Left ventricle myocardium superior (tissue), 1 donor: ENCODE results near the gene SLC44A3. TPM values are rescaled to one million over a fixed set of nuclear protein-coding genes. Genes with fewer than 3 reads are reported as not detected.

ENCODE experiments used
- ATAC-seq: fragments of 200-7000 bp; cut with Tn5 transposase; one replicate; pipeline ENCODE4 v1.9.1; 2020; ENCODE audit warnings: mild to moderate bottlenecking, moderate library complexity
- DNase-seq: peaks from one replicate; pipeline ENCODE4 v3.0.0-alpha.2; 2020
- intact Hi-C: fragments of 100-400 bp; cut with micrococcal nuclease; formaldehyde crosslinking; loops from one replicate; pipeline ENCODE4 v1.11.0; 2022
- total RNA-seq: library from RNA; stranded (reverse); fragmentation: NEBNext Ultra II Directional; extraction: Animal tissue kit (Norgen Biotek cat#: 25700); gene quantifications from one replicate; pipeline ENCODE4 v1.2.1, GENCODE V29; 2021
- donor health status: DM: no; HTN: yes; CAD: no; lungs with severe emphysema.

The SLC44A3 gene
- total RNA-seq, 1 donor from 2014 or later, result 3.0 TPM

- ATAC-seq (no peak), DNase-seq (no peak)
- intact Hi-C loops, result loop anchor here (10.0 kb wide), 1 partner anchor 132 kb away; no protein-coding TSS in a partner anchor
These were observed 22.9 kb upstream of the SLC44A3 start for GRCh38 chr1:94797291-94797690.

GRCh38 chr1:94798054-94798453, 22.1 kb upstream of the SLC44A3 start:
- ATAC-seq, result no peak
- intact Hi-C loops, result loop anchor here (10.0 kb wide), 1 partner anchor 133 kb away; no protein-coding TSS in a partner anchor
- DNase-seq, result no peak

GRCh38 chr1:94798462-94798861, 21.7 kb upstream of the SLC44A3 start:
- DNase-seq (no peak), ATAC-seq (no peak)
- intact Hi-C loops, result loop anchor here (10.0 kb wide), 1 partner anchor 134 kb away; no protein-coding TSS in a partner anchor

GRCh38 chr1:94799206-94799605, 21.0 kb upstream of the SLC44A3 start:
- DNase-seq, result no peak
- intact Hi-C loops, result loop anchor here (10.0 kb wide), 1 partner anchor 134 kb away; no protein-coding TSS in a partner anchor
- ATAC-seq, result no peak

- DNase-seq, result peak; percentile 48
- intact Hi-C loops, result no loop called here
- ATAC-seq, result peak; percentile 80
These were observed 18.1 kb upstream of the SLC44A3 start for GRCh38 chr1:94801919-94802546.

GRCh38 chr1:94803106-94803505, 17.1 kb upstream of the SLC44A3 start:
- ATAC-seq (no peak), DNase-seq (no peak)
- intact Hi-C loops, result no loop called here

GRCh38 chr1:94803517-94804441, 16.4 kb upstream of the SLC44A3 start:
- peak; percentile 64 for ATAC-seq

GRCh38 chr1:94804442-94804837, 15.7 kb upstream of the SLC44A3 start:
- DNase-seq, result no peak
- intact Hi-C loops, result no loop called here

More at GRCh38 chr1:94803517-94804441, 16.4 kb upstream of the SLC44A3 start:
- DNase-seq, result peak; percentile 39
- intact Hi-C loops, result no loop called here

GRCh38 chr1:94805912-94806311, 14.2 kb upstream of the SLC44A3 start:
- intact Hi-C loops, result loop anchor here (2.0 to 5.0 kb wide), 2 partner anchors 283 to 324 kb away; no protein-coding TSS in a partner anchor
- ATAC-seq (peak; percentile 33), DNase-seq (peak; percentile 44)

More at GRCh38 chr1:94804442-94804837, 15.7 kb upstream of the SLC44A3 start:
- no peak for ATAC-seq

GRCh38 chr1:94806441-94806871, 13.7 kb upstream of the SLC44A3 start:
- no peak for DNase-seq
- ATAC-seq, result no peak
- intact Hi-C loops, result loop anchor here (2.0 to 5.0 kb wide), 2 partner anchors 284 to 324 kb away; no protein-coding TSS in a partner anchor

GRCh38 chr1:94807742-94808491, 12.2 kb upstream of the SLC44A3 start:
- no peak for ATAC-seq
- no peak for DNase-seq
- intact Hi-C loops, result loop anchor here (2.0 to 5.0 kb wide), 2 partner anchors 285 to 326 kb away; no protein-coding TSS in a partner anchor

GRCh38 chr1:94808669-94809068, 11.5 kb upstream of the SLC44A3 start:
- DNase-seq (no peak), ATAC-seq (no peak)
- intact Hi-C loops, result loop anchor here (5.0 kb wide), 1 partner anchor 326 kb away; no protein-coding TSS in a partner anchor

GRCh38 chr1:94812985-94813384, 7.2 kb upstream of the SLC44A3 start:
- intact Hi-C loops, result no loop called here
- DNase-seq, result no peak
- no peak for ATAC-seq

GRCh38 chr1:94816030-94816429, 4.1 kb upstream of the SLC44A3 start:
- DNase-seq (no peak), ATAC-seq (no peak)
- intact Hi-C loops, result no loop called here

- ATAC-seq (no peak), DNase-seq (no peak)
- intact Hi-C loops, result no loop called here
These were observed 2.4 kb upstream of the SLC44A3 start for GRCh38 chr1:94817712-94818111.

GRCh38 chr1:94819238-94819944, 766 bp upstream of the SLC44A3 start:
- intact Hi-C loops, result no loop called here
- ATAC-seq, result peak; percentile 8
- DNase-seq, result no peak

- no peak for DNase-seq
- ATAC-seq, result peak; percentile 48
- intact Hi-C loops, result no loop called here
These were observed 779 bp downstream of the SLC44A3 start for GRCh38 chr1:94820936-94821335.

- ATAC-seq, result no peak
- intact Hi-C loops, result no loop called here
- DNase-seq, result no peak
These were observed 1.6 kb downstream of the SLC44A3 start for GRCh38 chr1:94821636-94822305.
